HG03025 (cell line): ENCODE measurements around the gene ZNF611.
A peak's percentile ranks its signal among the peaks of the same experiment; 100 is the strongest.
"Not testable (repeated sequence)": the region's sequence is repeated elsewhere in the genome, so short reads cannot be mapped to it uniquely, and the experiment has no call there.

ENCODE experiments used
- ATAC-seq: cut with Tn5 transposase; IDR thresholded peaks from one replicate; pipeline ENCODE4 v1.9.1; 2021; ENCODE audit warnings: mild to moderate bottlenecking, moderate library complexity; ENCODE audit not compliant: unreplicated experiment, low FRiP score

The ZNF611 gene

GRCh38 chr19:52720541-52720940 lies 14.3 kb downstream of the ZNF611 start:
- ATAC-seq: not testable (repeated sequence)

GRCh38 chr19:52716522-52716921 lies 18.3 kb downstream of the ZNF611 start:
- no peak for ATAC-seq

GRCh38 chr19:52715902-52716301 lies 18.9 kb downstream of the ZNF611 start:
- ATAC-seq: not testable (repeated sequence)

GRCh38 chr19:52715330-52715729 lies 19.5 kb downstream of the ZNF611 start:
- ATAC-seq: not testable (repeated sequence)

GRCh38 chr19:52713051-52713450 lies 21.8 kb downstream of the ZNF611 start:
- ATAC-seq: not testable (repeated sequence)

GRCh38 chr19:52711661-52712060 lies 23.2 kb downstream of the ZNF611 start:
- not testable (repeated sequence) for ATAC-seq

GRCh38 chr19:52710538-52710937 lies 24.3 kb downstream of the ZNF611 start:
- no peak for ATAC-seq

- ATAC-seq: not testable (repeated sequence)
Observed at GRCh38 chr19:52705615-52706014, 29.2 kb downstream of the ZNF611 start.

- no peak for ATAC-seq
Observed at GRCh38 chr19:52703917-52704316, 30.9 kb downstream of the ZNF611 start.

- ATAC-seq: no peak
Observed at GRCh38 chr19:52700673-52701072, 34.2 kb downstream of the ZNF611 start.

- ATAC-seq: not testable (repeated sequence)
Observed at GRCh38 chr19:52699555-52699954, 35.3 kb downstream of the ZNF611 start.

GRCh38 chr19:52695996-52696395 lies 38.8 kb downstream of the ZNF611 start:
- ATAC-seq: no peak

- no peak for ATAC-seq
Observed at GRCh38 chr19:52694921-52695320, 39.9 kb downstream of the ZNF611 start.

- ATAC-seq: not testable (repeated sequence)
Observed at GRCh38 chr19:52694281-52694680, 40.6 kb downstream of the ZNF611 start.

- no peak for ATAC-seq
Observed at GRCh38 chr19:52692431-52693008, 42.3 kb downstream of the ZNF611 start.

- no peak for ATAC-seq
Observed at GRCh38 chr19:52691737-52692136, 43.1 kb downstream of the ZNF611 start.

GRCh38 chr19:52691215-52691610 lies 43.6 kb downstream of the ZNF611 start:
- no peak for ATAC-seq

- ATAC-seq: peak; percentile 91
Observed at GRCh38 chr19:52690369-52691214, 44.3 kb downstream of the ZNF611 start.

- peak; percentile 36 for ATAC-seq
Observed at GRCh38 chr19:52689843-52690368, 44.9 kb downstream of the ZNF611 start.

- not testable (repeated sequence) for ATAC-seq
Observed at GRCh38 chr19:52688925-52689796, 45.7 kb downstream of the ZNF611 start.

- no peak for ATAC-seq
Observed at GRCh38 chr19:52688335-52688734, 46.5 kb downstream of the ZNF611 start.
